ENCODE measurements around the gene AGBL4.

AGBL4 gene

GRCh38 chr1:49181033-49181432, 842.7 kb downstream of the AGBL4 start:
- Histone ChIP-seq H3K36me3 (ENCODE audit: control insufficient read depth in 2 of 2, insufficient read depth in 1 of 2, low read length in 2 of 2) (no peaks in the 10 kb centered on the region), H3K4me1 (ENCODE audit: control insufficient read depth, insufficient read depth, low read length) (no peaks in the 10 kb centered on the region), H3K4me3 (ENCODE audit: low read depth, low read length) (no peak overlapping the region), H3K27ac (ENCODE audit: extremely low read depth, low read depth, low read length) (no peak overlapping the region), H3K9me3 (ENCODE audit: control insufficient read depth, insufficient read depth, low read depth, low read length) (no peaks in the 10 kb centered on the region)
- TF ChIP-seq KLF10 (tag by site-specific recombination; IDR thresholded peaks at IDR 0.05) (no peak), ZNF26 (tag by site-specific recombination; IDR thresholded peaks at IDR 0.05) (no peak), ZNF404 (tag by site-specific recombination; IDR thresholded peaks at IDR 0.05) (no peak), ZNF426 (tag by site-specific recombination; IDR thresholded peaks at IDR 0.05) (no peak), ZNF140 (tag by site-specific recombination; IDR thresholded peaks at IDR 0.05) (no peak), PATZ1 (tag by site-specific recombination; IDR thresholded peaks at IDR 0.05) (no peak), ZNF324 (tag by site-specific recombination; IDR thresholded peaks at IDR 0.05) (no peak), ZNF37A (tag by site-specific recombination; IDR thresholded peaks at IDR 0.05) (no peak), ZNF514 (tag by site-specific recombination; IDR thresholded peaks at IDR 0.05) (no peak), ZNF571 (tag by site-specific recombination; IDR thresholded peaks at IDR 0.05) (no peak), TSHZ1 (tag by site-specific recombination; IDR thresholded peaks at IDR 0.05; ENCODE audit: borderline replicate concordance) (no peak), ZNF629 (tag by site-specific recombination; IDR thresholded peaks at IDR 0.05) (no peak)
- CTCF ChIA-PET, result no interaction called here
- POLR2A ChIA-PET, result no interaction called here

GRCh38 chr1:49171941-49172593, 851.7 kb downstream of the AGBL4 start:
- POLR2A ChIA-PET, result no interaction called here
- H3K9me3 ChIP-seq (ENCODE audit: control insufficient read depth, insufficient read depth, low read depth, low read length), result no peaks in the 10 kb centered on the region

More at GRCh38 chr1:49171941-49172593, 851.7 kb downstream of the AGBL4 start:
- Histone ChIP-seq H3K27ac (ENCODE audit: extremely low read depth, low read depth, low read length) (no peak overlapping the region), H3K36me3 (ENCODE audit: control insufficient read depth in 2 of 2, insufficient read depth in 1 of 2, low read length in 2 of 2) (no peaks in the 10 kb centered on the region), H3K4me1 (ENCODE audit: control insufficient read depth, insufficient read depth, low read length) (no peaks in the 10 kb centered on the region), H3K4me3 (ENCODE audit: low read depth, low read length) (no peak overlapping the region)
- TF ChIP-seq SCRT2 (tag by site-specific recombination; IDR thresholded peaks at IDR 0.05) (no peak), SALL2 (tag by site-specific recombination; IDR thresholded peaks at IDR 0.05; ENCODE audit: borderline replicate concordance) (no peak), ZNF354C (tag by site-specific recombination; IDR thresholded peaks at IDR 0.05; ENCODE audit: borderline replicate concordance, low read depth) (no peak), BCL6B (tag by site-specific recombination; IDR thresholded peaks at IDR 0.05) (no peak), GLI2 (tag by site-specific recombination; IDR thresholded peaks at IDR 0.05; ENCODE audit: borderline replicate concordance, low read depth) (no peak), HOXC10 (CRISPR knock-in tag; IDR thresholded peaks at IDR 0.05) (no peak), CTCF (tag by site-specific recombination; IDR thresholded peaks at IDR 0.05) (no peak)
- CTCF ChIA-PET, result no interaction called here

Measured in HEK293 (cell line).